Activated CD8-positive, alpha-beta T cell treated with anti-CD3 and anti-CD28 coated beads for 36 hours (primary cell): Measurements from ENCODE around the gene SNX18. TPM values are rescaled to one million over a fixed set of nuclear protein-coding genes. Genes with fewer than 3 reads are reported as not detected.

ENCODE experiments used
- ATAC-seq: fragments of 200-7000 bp; cut with Tn5 transposase; one replicate; pipeline ENCODE4 v1.10.0; 2021; ENCODE audit warnings: mild to moderate bottlenecking, moderate library complexity
- CTCF ChIA-PET: fragments of 350-600 bp; sonication (Branson Sonifier 250); formaldehyde crosslinking; loops from one replicate; lab custom pipeline; 2021; ENCODE audit warnings: antibody characterized with exemption; lab: Charles Lee
- POLR2A ChIA-PET: fragments of 350-600 bp; sonication (Branson Sonifier 250); formaldehyde crosslinking; loops from one replicate; lab custom pipeline; 2021; ENCODE audit warnings: antibody characterized with exemption; lab: Charles Lee
- DNase-seq: peaks from one replicate; pipeline ENCODE4 v3.0.0-alpha.2; 2020
- H3K27ac Mint-ChIP-seq: one replicate; pipeline ENCODE4 v1.8.0; 2021; ENCODE audit warnings: mild to moderate bottlenecking, mixed read lengths
- H3K27me3 Mint-ChIP-seq: one replicate; pipeline ENCODE4 v1.8.0; 2021; ENCODE audit warnings: mixed read lengths
- H3K36me3 Mint-ChIP-seq: one replicate; pipeline ENCODE4 v1.8.0; 2021; ENCODE audit warnings: low read depth, mixed read lengths
- H3K4me1 Mint-ChIP-seq: one replicate; pipeline ENCODE4 v1.8.0; 2021; ENCODE audit warnings: low read depth, mixed read lengths
- H3K4me3 Mint-ChIP-seq: one replicate; pipeline ENCODE4 v1.8.0; 2021; ENCODE audit warnings: mild to moderate bottlenecking, moderate library complexity, mixed read lengths
- H3K9me3 Mint-ChIP-seq: one replicate; pipeline ENCODE4 v1.8.0; 2021; ENCODE audit warnings: mixed read lengths
- CTCF ChIP-seq: fragments of 200-600 bp; IDR thresholded peaks from one replicate; pipeline ENCODE4 v1.8.0; 2022; ENCODE audit warnings: antibody characterized with exemption, mild to moderate bottlenecking
- intact Hi-C: fragments of 100-400 bp; cut with micrococcal nuclease; formaldehyde crosslinking; loops from one replicate; pipeline ENCODE4 v1.10.0; 2022
- total RNA-seq, 2 experiments: library from RNA; stranded (reverse); gene quantifications; one replicate each; pipeline ENCODE4 v1.2.3, GENCODE V29; 2021

SNX18 gene
- total RNA-seq, 2 experiments from 2014 or later: 5.9 to 6.8 TPM

GRCh38 chr5:54518146-54518817 is 723 bp downstream of the SNX18 start:
- peak; percentile 69 for DNase-seq
- Mint-ChIP-seq H3K36me3 (peaks cover 8% of the 10 kb centered on the region), H3K4me3 (peak overlapping the region; percentile 75), H3K27me3 (no peaks in the 10 kb centered on the region), H3K27ac (no peak overlapping the region), H3K4me1 (peaks cover 46% of the 10 kb centered on the region), H3K9me3 (no peaks in the 10 kb centered on the region)
- CTCF ChIA-PET: interaction anchor here (0.7 to 5.2 kb wide), 36 partner anchors 12 to 641 kb away, joined by 3 to 121 read pairs (median 4); partner anchors contain the start of gene GPX8
- peak; percentile 65 for ATAC-seq
- POLR2A ChIA-PET: interaction anchor here (0.5 to 1.6 kb wide), 4 partner anchors 11 to 385 kb away, joined by 3 to 5 read pairs (median 4); no protein-coding TSS in a partner anchor
- intact Hi-C loops: loop anchor here (5.0 kb wide), 1 partner anchor 629 kb away; no protein-coding TSS in a partner anchor
- TF ChIP-seq CTCF: no peak

DNA sequence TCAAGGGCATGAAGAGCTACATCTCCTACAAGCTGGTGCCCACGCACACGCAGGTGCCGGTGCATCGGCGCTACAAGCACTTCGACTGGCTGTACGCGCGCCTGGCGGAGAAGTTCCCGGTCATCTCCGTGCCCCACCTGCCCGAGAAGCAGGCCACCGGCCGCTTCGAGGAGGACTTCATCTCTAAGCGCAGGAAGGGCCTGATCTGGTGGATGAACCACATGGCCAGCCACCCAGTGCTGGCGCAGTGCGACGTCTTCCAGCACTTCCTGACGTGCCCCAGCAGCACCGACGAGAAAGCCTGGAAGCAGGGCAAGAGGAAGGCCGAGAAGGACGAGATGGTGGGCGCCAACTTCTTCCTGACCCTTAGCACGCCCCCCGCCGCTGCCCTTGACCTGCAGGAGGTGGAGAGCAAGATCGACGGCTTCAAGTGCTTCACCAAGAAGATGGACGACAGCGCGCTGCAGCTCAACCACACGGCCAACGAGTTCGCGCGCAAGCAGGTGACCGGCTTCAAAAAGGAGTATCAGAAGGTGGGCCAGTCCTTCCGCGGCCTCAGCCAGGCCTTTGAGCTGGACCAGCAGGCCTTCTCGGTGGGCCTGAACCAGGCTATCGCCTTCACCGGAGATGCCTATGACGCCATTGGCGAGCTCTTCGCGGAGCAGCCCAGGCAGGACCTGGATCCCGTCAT is 1.4 kb downstream of the SNX18 start:
- peaks cover 8% of the 10 kb centered on the region for H3K36me3 Mint-ChIP-seq
- no peaks in the 10 kb centered on the region for H3K9me3 Mint-ChIP-seq
- no peak overlapping the region for H3K27ac Mint-ChIP-seq
- H3K4me3 Mint-ChIP-seq: peak overlapping the region; percentile 75
- POLR2A ChIA-PET: interaction anchor here (0.5 to 1.6 kb wide), 4 partner anchors 10 to 349 kb away, joined by 3 to 5 read pairs (median 3); no protein-coding TSS in a partner anchor
- DNase-seq: no peak
- intact Hi-C loops: loop anchor here (5.0 kb wide), 1 partner anchor 628 kb away; no protein-coding TSS in a partner anchor
- no peak for TF ChIP-seq CTCF
- no peak for ATAC-seq
- CTCF ChIA-PET: interaction anchor here (0.8 to 5.2 kb wide), 15 partner anchors 11 to 441 kb away, joined by 3 to 121 read pairs (median 5); no protein-coding TSS in a partner anchor
- H3K4me1 Mint-ChIP-seq: peaks cover 51% of the 10 kb centered on the region
- H3K27me3 Mint-ChIP-seq: no peaks in the 10 kb centered on the region

- Mint-ChIP-seq H3K27me3 (no peaks in the 10 kb centered on the region), H3K36me3 (peaks cover 8% of the 10 kb centered on the region), H3K27ac (peak overlapping the region; percentile 69), H3K4me1 (peaks cover 53% of the 10 kb centered on the region), H3K4me3 (peak overlapping the region; percentile 75), H3K9me3 (no peaks in the 10 kb centered on the region)
- intact Hi-C loops: loop anchor here (5.0 kb wide), 1 partner anchor 628 kb away; no protein-coding TSS in a partner anchor
- POLR2A ChIA-PET: interaction anchor here (0.9 to 1.6 kb wide), 3 partner anchors 10 to 199 kb away, joined by 3 to 5 read pairs (median 3); no protein-coding TSS in a partner anchor
- no peak for TF ChIP-seq CTCF
- CTCF ChIA-PET: interaction anchor here (1.0 to 5.2 kb wide), 6 partner anchors 30 to 347 kb away, joined by 3 to 121 read pairs (median 22); no protein-coding TSS in a partner anchor
- ATAC-seq (no peak), DNase-seq (no peak)
Observed at GRCh38 chr5:54519509-54519876, 1.9 kb downstream of the SNX18 start.

DNA sequence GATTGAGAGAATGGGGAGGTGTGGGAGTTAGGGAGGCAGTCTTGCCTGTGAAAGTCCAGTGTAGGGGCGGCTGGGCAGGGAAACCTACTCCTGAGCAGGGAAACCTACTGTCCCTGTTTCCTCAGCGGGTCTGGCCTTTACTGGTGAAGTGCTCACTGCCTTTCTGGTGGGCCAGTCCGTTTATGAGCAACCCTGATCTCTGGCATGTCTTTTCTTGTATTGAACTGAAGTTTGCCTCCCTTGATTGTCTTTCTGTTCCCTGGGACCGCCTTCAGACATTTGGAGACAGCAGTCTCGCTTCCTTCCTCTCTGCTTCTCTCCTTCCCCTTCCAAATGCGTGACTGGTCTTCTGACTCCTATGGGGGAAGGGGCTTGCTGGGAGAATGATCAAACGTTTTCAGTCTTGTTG is 2.9 kb downstream of the SNX18 start:
- peak overlapping the region; percentile 8 for H3K27ac Mint-ChIP-seq
- no peaks in the 10 kb centered on the region for H3K9me3 Mint-ChIP-seq
- peaks cover 8% of the 10 kb centered on the region for H3K36me3 Mint-ChIP-seq
- POLR2A ChIA-PET: no interaction called here
- DNase-seq (no peak), ATAC-seq (no peak)
- no peaks in the 10 kb centered on the region for H3K27me3 Mint-ChIP-seq
- TF ChIP-seq CTCF: no peak
- CTCF ChIA-PET: interaction anchor here (5.1 to 5.2 kb wide), 2 partner anchors 324 to 330 kb away, joined by 37 to 121 read pairs; no protein-coding TSS in a partner anchor
- intact Hi-C loops: loop anchor here (5.0 kb wide), 2 partner anchors 127 to 347 kb away; no protein-coding TSS in a partner anchor
- peaks cover 59% of the 10 kb centered on the region for H3K4me1 Mint-ChIP-seq
- peak overlapping the region; percentile 75 for H3K4me3 Mint-ChIP-seq
